ENCODE data around the gene PDHB. TPM values are rescaled to one million over a fixed set of nuclear protein-coding genes. Genes with fewer than 3 reads are reported as not detected.
"Not testable (repeated sequence)": the region's sequence is repeated elsewhere in the genome, so short reads cannot be mapped to it uniquely, and the experiment has no call there.

PDHB gene
- total and polyA plus RNA-seq, 2 experiments from 2014 or later: 108 to 119 TPM

GRCh38 chr3:58452176-58452575 is 18.5 kb upstream of the PDHB start:
- H2AFZ ChIP-seq: no peak overlapping the region
- TF ChIP-seq EZH2 (IDR thresholded peaks at IDR 0.05; ENCODE audit: insufficient read depth, poor library complexity, severe bottlenecking) (no peak), EZH2phosphoT487 (IDR thresholded peaks at IDR 0.05; ENCODE audit: insufficient read depth, low read depth) (no peak)
- H3F3A ChIP-seq (ENCODE audit: insufficient read depth): no peaks in the 10 kb centered on the region
- H3K9ac ChIP-seq: no peak overlapping the region
- DNase-seq: no peak
- H3K4me2 ChIP-seq (ENCODE audit: unreplicated experiment): no peak overlapping the region
- H3K27ac ChIP-seq: no peak overlapping the region
- in situ Hi-C loops (cut with MboI): no loop called here
- no peaks in the 10 kb centered on the region for H3K79me2 ChIP-seq (ENCODE audit: insufficient read depth)
- H3K4me3 ChIP-seq: no peak overlapping the region
- 11 to 20% methylated on average over 1 of the region's 1 CpG for WGBS, 2 experiments (ENCODE audit: low coverage in 1 of 2, low lambda C conversion rate in 2 of 2, missing lambda C conversion rate in 2 of 2)
- H4K20me1 ChIP-seq (ENCODE audit: insufficient read depth): no peaks in the 10 kb centered on the region
- H3K27me3 ChIP-seq (replicated peaks; ENCODE audit: insufficient read depth): no peaks in the 10 kb centered on the region
- no peaks in the 10 kb centered on the region for H3K4me1 ChIP-seq (ENCODE audit: insufficient read depth)
- H3K36me3 ChIP-seq (ENCODE audit: low read depth): no peaks in the 10 kb centered on the region
- H3K9me2 ChIP-seq (ENCODE audit: insufficient read depth): no peaks in the 10 kb centered on the region
- no peaks in the 10 kb centered on the region for H3K9me3 ChIP-seq (ENCODE audit: low read depth)

- TF ChIP-seq EZH2 (IDR thresholded peaks at IDR 0.05; ENCODE audit: insufficient read depth, poor library complexity, severe bottlenecking): no peak
- no peak for TF ChIP-seq EZH2phosphoT487 (IDR thresholded peaks at IDR 0.05; ENCODE audit: insufficient read depth, low read depth)
- no peak overlapping the region for H3K4me2 ChIP-seq (ENCODE audit: unreplicated experiment)
- no peaks in the 10 kb centered on the region for H3F3A ChIP-seq (ENCODE audit: insufficient read depth)
- no peaks in the 10 kb centered on the region for H3K36me3 ChIP-seq (ENCODE audit: low read depth)
- no peaks in the 10 kb centered on the region for H3K4me1 ChIP-seq (ENCODE audit: insufficient read depth)
- no peak overlapping the region for H3K4me3 ChIP-seq
- DNase-seq: no peak
- no peak overlapping the region for H2AFZ ChIP-seq
- H3K27me3 ChIP-seq (replicated peaks; ENCODE audit: insufficient read depth): no peaks in the 10 kb centered on the region
- no peaks in the 10 kb centered on the region for H3K79me2 ChIP-seq (ENCODE audit: insufficient read depth)
- no peak overlapping the region for H3K9ac ChIP-seq
- 63 to 74% methylated on average over 4 of the region's 4 CpGs for WGBS, 2 experiments (ENCODE audit: low coverage in 1 of 2, low lambda C conversion rate in 2 of 2, missing lambda C conversion rate in 2 of 2)
- H3K9me3 ChIP-seq (ENCODE audit: low read depth): no peaks in the 10 kb centered on the region
- no peaks in the 10 kb centered on the region for H3K9me2 ChIP-seq (ENCODE audit: insufficient read depth)
- H3K27ac ChIP-seq: no peak overlapping the region
- in situ Hi-C loops (cut with MboI): no loop called here
- no peaks in the 10 kb centered on the region for H4K20me1 ChIP-seq (ENCODE audit: insufficient read depth)
These were observed 8.2 kb upstream of the PDHB start for GRCh38 chr3:58441514-58442450.

GRCh38 chr3:58440996-58441355 is 7.3 kb upstream of the PDHB start:
- in situ Hi-C loops (cut with MboI); H4K20me1 ChIP-seq (ENCODE audit: insufficient read depth); H3K27me3 ChIP-seq (replicated peaks; ENCODE audit: insufficient read depth); H3K4me1 ChIP-seq (ENCODE audit: insufficient read depth); H3K9me2 ChIP-seq (ENCODE audit: insufficient read depth); H3K79me2 ChIP-seq (ENCODE audit: insufficient read depth); H2AFZ ChIP-seq; H3F3A ChIP-seq (ENCODE audit: insufficient read depth); H3K27ac ChIP-seq; H3K36me3 ChIP-seq (ENCODE audit: low read depth); H3K9ac ChIP-seq; H3K4me2 ChIP-seq (ENCODE audit: unreplicated experiment); H3K9me3 ChIP-seq (ENCODE audit: low read depth); DNase-seq; H3K4me3 ChIP-seq: not testable (repeated sequence)
- 72 to 73% methylated on average over 6 of the region's 6 CpGs for WGBS, 2 experiments (ENCODE audit: low coverage in 1 of 2, low lambda C conversion rate in 2 of 2, missing lambda C conversion rate in 2 of 2)

- H3K79me2 ChIP-seq (ENCODE audit: insufficient read depth): peaks cover 10% of the 10 kb centered on the region
- peaks cover 24% of the 10 kb centered on the region for H3K4me1 ChIP-seq (ENCODE audit: insufficient read depth)
- H3K9me2 ChIP-seq (ENCODE audit: insufficient read depth); H3K27me3 ChIP-seq (replicated peaks; ENCODE audit: insufficient read depth); H3K9ac ChIP-seq; H3K9me3 ChIP-seq (ENCODE audit: low read depth); in situ Hi-C loops (cut with MboI); H3K4me2 ChIP-seq (ENCODE audit: unreplicated experiment); H3K27ac ChIP-seq; DNase-seq; H3K4me3 ChIP-seq; H3F3A ChIP-seq (ENCODE audit: insufficient read depth); H3K36me3 ChIP-seq (ENCODE audit: low read depth); H2AFZ ChIP-seq; H4K20me1 ChIP-seq (ENCODE audit: insufficient read depth): not testable (repeated sequence)
- 62 to 65% methylated on average over 8 of the region's 8 CpGs for WGBS, 2 experiments (ENCODE audit: low coverage in 1 of 2, low lambda C conversion rate in 2 of 2, missing lambda C conversion rate in 2 of 2)
These were observed 3.6 kb upstream of the PDHB start for GRCh38 chr3:58437276-58437675.

All from GM23248 (cell line).